DOHH2 (cell line): Measurements from ENCODE around the gene HNF4A.
"Not testable (repeated sequence)": the region's sequence is repeated elsewhere in the genome, so short reads cannot be mapped to it uniquely, and the experiment has no call there.

Source experiments
- H3F3A ChIP-seq: fragments of 200-600 bp; sonication (generic), shearing (Covaris generic); 2 replicates; pipeline ENCODE4 v1.6.0; 2016; ENCODE audit warnings: antibody characterized with exemption, mild to moderate bottlenecking; ENCODE audit not compliant: control insufficient read depth, insufficient read depth
- H3K27ac ChIP-seq: fragments of 200-600 bp; sonication (generic); 2 replicates; pipeline ENCODE4 v1.5.1; 2014; ENCODE audit warnings: low read depth, mild to moderate bottlenecking, low read length, moderate library complexity
- H3K27me3 ChIP-seq: fragments of 200-600 bp; sonication (generic); 2 replicates; pipeline ENCODE4 v1.6.1; 2014; ENCODE audit warnings: mild to moderate bottlenecking, low read length, mixed read lengths; ENCODE audit not compliant: control insufficient read depth
- H3K36me3 ChIP-seq: fragments of 200-600 bp; sonication (generic); 2 replicates; pipeline ENCODE4 v1.6.1; 2014; ENCODE audit warnings: mild to moderate bottlenecking, low read length, moderate library complexity, mixed read lengths; ENCODE audit not compliant: control insufficient read depth
- H3K4me1 ChIP-seq: fragments of 200-600 bp; sonication (generic); 2 replicates; pipeline ENCODE4 v1.6.1; 2014; ENCODE audit warnings: mild to moderate bottlenecking, low read length, mixed read lengths; ENCODE audit not compliant: control insufficient read depth
- H3K4me2 ChIP-seq: fragments of 200-600 bp; sonication (generic); 2 replicates; pipeline ENCODE4 v1.6.0; 2014; ENCODE audit warnings: mild to moderate bottlenecking, low read length, moderate library complexity
- H3K4me3 ChIP-seq: fragments of 200-600 bp; sonication (generic); 2 replicates; pipeline ENCODE4 v1.5.1; 2014; ENCODE audit warnings: mild to moderate bottlenecking, low read length, mixed read lengths
- H3K79me2 ChIP-seq: fragments of 200-600 bp; sonication (generic); 2 replicates; pipeline ENCODE4 v1.6.1; 2014; ENCODE audit warnings: mild to moderate bottlenecking, low read length, mixed read lengths; ENCODE audit not compliant: control insufficient read depth
- H3K9me2 ChIP-seq: fragments of 200-600 bp; sonication (generic); replicated peaks from 2 replicates; pipeline ENCODE4 v1.6.1; 2014; ENCODE audit warnings: mild to moderate bottlenecking, low read length, mixed read lengths; ENCODE audit not compliant: control insufficient read depth
- H3K9me3 ChIP-seq: fragments of 200-600 bp; sonication (generic); 2 replicates; pipeline ENCODE4 v1.6.1; 2014; ENCODE audit warnings: antibody characterized with exemption, low read length, mixed read lengths; ENCODE audit not compliant: control insufficient read depth, insufficient read depth
- H4K20me1 ChIP-seq: fragments of 200-600 bp; sonication (generic); 2 replicates; pipeline ENCODE4 v1.6.0; 2014; ENCODE audit warnings: low read depth, mild to moderate bottlenecking, antibody characterized with exemption, low read length, moderate library complexity; ENCODE audit not compliant: control insufficient read depth, insufficient read depth
- CTCF ChIP-seq: fragments of 200-600 bp; sonication (generic); IDR thresholded peaks from one replicate; pipeline ENCODE4 v1.5.1; 2014; ENCODE audit warnings: antibody characterized with exemption, mild to moderate bottlenecking, low read depth, low read length; ENCODE audit not compliant: poor library complexity, severe bottlenecking
- EZH2phosphoT487 ChIP-seq: fragments of 200-600 bp; sonication (generic); IDR thresholded peaks from 2 replicates; pipeline ENCODE4 v1.6.1; 2017; ENCODE audit warnings: borderline replicate concordance, mild to moderate bottlenecking, antibody characterized with exemption, low read length, moderate library complexity, mixed read lengths

The HNF4A gene

GRCh38 chr20:44342248-44342647, 13.3 kb upstream of the HNF4A start:
- TF ChIP-seq CTCF, result no peak
- TF ChIP-seq EZH2phosphoT487, result no peak
- no peaks in the 10 kb centered on the region for H3K36me3 ChIP-seq
- H3K27ac ChIP-seq, result no peak overlapping the region
- H3K4me2 ChIP-seq, result no peak overlapping the region
- no peaks in the 10 kb centered on the region for H3F3A ChIP-seq
- H3K4me1 ChIP-seq, result no peaks in the 10 kb centered on the region
- no peaks in the 10 kb centered on the region for H3K79me2 ChIP-seq
- H3K27me3 ChIP-seq, result no peaks in the 10 kb centered on the region; the same call in 1 of the 2 replicates
- H4K20me1 ChIP-seq, result no peaks in the 10 kb centered on the region
- no peaks in the 10 kb centered on the region for H3K9me3 ChIP-seq
- no peaks in the 10 kb centered on the region for H3K9me2 ChIP-seq
- no peak overlapping the region for H3K4me3 ChIP-seq

DNA sequence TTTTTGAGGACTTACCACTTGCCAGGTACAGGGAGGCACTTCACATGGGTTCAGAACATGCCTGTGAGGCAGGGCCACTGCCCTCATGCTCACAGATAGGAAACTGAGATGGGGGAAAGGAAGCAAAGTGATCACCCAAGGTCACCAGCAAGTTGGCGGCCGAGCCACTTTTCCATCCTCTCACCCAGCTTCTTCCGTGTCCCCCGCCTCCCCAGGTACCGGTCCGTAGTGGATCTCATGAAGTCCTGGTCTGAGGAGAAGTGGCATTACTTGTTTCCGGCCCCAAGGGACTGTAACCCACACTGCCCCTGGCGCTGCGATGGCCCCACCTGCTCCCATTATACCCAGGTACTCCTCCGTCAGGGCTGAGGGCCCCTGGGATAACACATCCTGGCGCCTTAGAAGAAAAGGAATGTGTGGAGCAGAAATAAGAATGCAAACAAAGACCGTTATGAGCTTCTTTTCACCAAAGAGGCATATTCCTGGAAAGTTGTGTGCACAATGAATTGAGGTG, 12.3 kb upstream of the HNF4A start:
- Histone ChIP-seq H3K4me3 (no peak overlapping the region), H4K20me1 (no peaks in the 10 kb centered on the region), H3K27me3 (no peaks in the 10 kb centered on the region; the same call in 1 of the 2 replicates), H3K36me3 (no peaks in the 10 kb centered on the region), H3K9me3 (no peaks in the 10 kb centered on the region), H3F3A (no peaks in the 10 kb centered on the region), H3K4me2 (no peak overlapping the region), H3K27ac (no peak overlapping the region), H3K4me1 (no peaks in the 10 kb centered on the region), H3K9me2 (no peaks in the 10 kb centered on the region), H3K79me2 (no peaks in the 10 kb centered on the region)
- TF ChIP-seq CTCF (no peak), EZH2phosphoT487 (no peak)

- TF ChIP-seq CTCF (no peak), EZH2phosphoT487 (no peak)
Observed at GRCh38 chr20:44344723-44345122, 10.8 kb upstream of the HNF4A start.

DNA sequence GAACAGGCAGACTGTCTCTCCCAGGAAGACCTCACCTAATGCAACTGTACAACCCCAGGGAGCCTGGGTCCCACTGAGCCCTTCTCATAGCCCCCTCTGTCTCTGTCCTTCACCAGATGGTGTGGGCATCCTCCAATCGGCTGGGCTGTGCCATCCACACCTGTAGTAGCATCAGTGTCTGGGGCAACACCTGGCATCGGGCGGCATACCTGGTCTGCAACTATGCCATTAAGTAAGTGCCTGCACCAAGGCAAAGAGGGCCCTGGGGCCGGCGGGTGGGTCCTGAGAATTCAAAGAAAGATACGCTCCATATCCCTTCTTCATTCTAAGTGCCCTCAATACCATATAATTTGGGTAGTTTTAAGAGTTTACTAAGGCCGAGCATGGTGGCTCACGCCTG, 10.4 kb upstream of the HNF4A start:
- H3K79me2 ChIP-seq, result no peaks in the 10 kb centered on the region
- no peaks in the 10 kb centered on the region for H3K9me3 ChIP-seq
- TF ChIP-seq CTCF (no peak), EZH2phosphoT487 (no peak)
- H3K27ac ChIP-seq, result no peak overlapping the region
- H3K4me1 ChIP-seq, result no peaks in the 10 kb centered on the region
- no peak overlapping the region for H3K4me2 ChIP-seq
- H3F3A ChIP-seq, result no peaks in the 10 kb centered on the region
- no peaks in the 10 kb centered on the region for H4K20me1 ChIP-seq
- no peaks in the 10 kb centered on the region for H3K36me3 ChIP-seq
- no peaks in the 10 kb centered on the region for H3K9me2 ChIP-seq
- H3K4me3 ChIP-seq, result no peak overlapping the region
- H3K27me3 ChIP-seq, result no peaks in the 10 kb centered on the region; the same call in 1 of the 2 replicates

More at GRCh38 chr20:44344723-44345122, 10.8 kb upstream of the HNF4A start:
- Histone ChIP-seq H3K4me1 (no peaks in the 10 kb centered on the region), H3K79me2 (no peaks in the 10 kb centered on the region), H4K20me1 (no peaks in the 10 kb centered on the region), H3K27ac (no peak overlapping the region), H3K4me2 (no peak overlapping the region), H3F3A (no peaks in the 10 kb centered on the region), H3K36me3 (no peaks in the 10 kb centered on the region), H3K4me3 (no peak overlapping the region), H3K27me3 (no peaks in the 10 kb centered on the region; the same call in 1 of the 2 replicates), H3K9me2 (no peaks in the 10 kb centered on the region), H3K9me3 (no peaks in the 10 kb centered on the region)

GRCh38 chr20:44345941-44346340, 9.6 kb upstream of the HNF4A start:
- H3K27me3 ChIP-seq, H3K9me3 ChIP-seq, H4K20me1 ChIP-seq, H3K4me3 ChIP-seq, H3K36me3 ChIP-seq, H3F3A ChIP-seq, H3K9me2 ChIP-seq, H3K27ac ChIP-seq, H3K79me2 ChIP-seq, H3K4me2 ChIP-seq, H3K4me1 ChIP-seq: not testable (repeated sequence)
